DLD1 (cell line): Measurements from ENCODE around the gene FLRT1.
"Not testable (repeated sequence)": the region's sequence is repeated elsewhere in the genome, so short reads cannot be mapped to it uniquely, and the experiment has no call there.

Experiments used
- in situ Hi-C: cut with HindIII; loops from 2 replicates; pipeline ENCODE4 v1.10.0; 2017; ENCODE audit warnings: low sequenced_read_pairs

Gene FLRT1

GRCh38 chr11:64042301-64042700 is 6.6 kb downstream of the FLRT1 start:
- in situ Hi-C loops: no loop called here

GRCh38 chr11:64043545-64043944 is 7.8 kb downstream of the FLRT1 start:
- in situ Hi-C loops: no loop called here

- in situ Hi-C loops: no loop called here
These were observed 9.1 kb downstream of the FLRT1 start for GRCh38 chr11:64044730-64045393.

GRCh38 chr11:64045700-64046099 is 10.0 kb downstream of the FLRT1 start:
- in situ Hi-C loops: no loop called here

GRCh38 chr11:64047373-64047772 is 11.6 kb downstream of the FLRT1 start:
- in situ Hi-C loops: not testable (repeated sequence)

GRCh38 chr11:64048042-64048854 is 12.5 kb downstream of the FLRT1 start:
- in situ Hi-C loops: no loop called here

GRCh38 chr11:64049509-64049908 is 13.8 kb downstream of the FLRT1 start:
- in situ Hi-C loops: no loop called here

- in situ Hi-C loops: no loop called here
These were observed 15.6 kb downstream of the FLRT1 start for GRCh38 chr11:64051297-64051696.

GRCh38 chr11:64052436-64052835 is 16.7 kb downstream of the FLRT1 start:
- in situ Hi-C loops: no loop called here

GRCh38 chr11:64052938-64053622 is 17.3 kb downstream of the FLRT1 start:
- in situ Hi-C loops: no loop called here

- in situ Hi-C loops: no loop called here
These were observed 18.0 kb downstream of the FLRT1 start for GRCh38 chr11:64053699-64054098.

- in situ Hi-C loops: no loop called here
These were observed 19.3 kb downstream of the FLRT1 start for GRCh38 chr11:64055077-64055476.

GRCh38 chr11:64056213-64056785 is 20.6 kb downstream of the FLRT1 start:
- in situ Hi-C loops: no loop called here

GRCh38 chr11:64056861-64057260 is 21.1 kb downstream of the FLRT1 start:
- in situ Hi-C loops: no loop called here

- in situ Hi-C loops: no loop called here
These were observed 22.2 kb downstream of the FLRT1 start for GRCh38 chr11:64057890-64058289.

- in situ Hi-C loops: no loop called here
These were observed 22.8 kb downstream of the FLRT1 start for GRCh38 chr11:64058494-64058893.

- in situ Hi-C loops: no loop called here
These were observed 23.8 kb downstream of the FLRT1 start for GRCh38 chr11:64059339-64060140.

- in situ Hi-C loops: no loop called here
These were observed 24.6 kb downstream of the FLRT1 start for GRCh38 chr11:64060263-64060860.

GRCh38 chr11:64060861-64061444 is 25.2 kb downstream of the FLRT1 start:
- in situ Hi-C loops: no loop called here
